EL (cell line): ENCODE data around the gene OLFM2.

Experiments
- DNase-seq: peaks from one replicate; pipeline ENCODE4 v3.0.0-alpha.2; 2016

The OLFM2 gene

DNA sequence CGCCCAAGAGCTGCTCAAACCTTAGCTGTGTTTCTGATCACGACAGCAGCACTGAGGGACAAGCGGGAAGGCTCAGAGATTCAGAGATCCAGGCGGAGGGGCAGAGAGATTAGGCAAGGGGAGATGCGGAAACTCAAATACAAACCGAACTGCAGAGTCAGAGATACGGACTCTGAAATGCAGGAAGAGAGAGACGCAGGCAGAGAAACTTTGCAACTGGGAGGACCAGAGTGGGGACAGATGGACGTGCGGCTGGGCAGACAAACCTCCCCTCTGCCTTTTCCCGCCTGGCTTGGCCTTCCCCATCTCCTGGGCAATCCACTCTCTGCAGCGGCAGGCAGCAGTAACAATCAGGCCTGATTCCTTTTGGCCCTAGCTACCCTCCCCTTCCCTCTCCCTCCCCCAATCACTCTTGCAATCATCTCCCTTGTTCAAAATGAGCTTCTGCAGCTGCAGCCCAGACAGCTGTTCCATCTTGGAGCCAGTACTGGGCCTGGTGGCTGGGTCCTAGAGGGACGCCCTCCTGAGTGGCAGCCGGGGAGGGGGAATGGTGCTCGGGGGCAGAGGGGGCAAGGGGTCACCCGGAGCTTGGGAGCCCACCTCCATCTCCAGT is 29.7 kb downstream of the OLFM2 start:
- no peak for DNase-seq

- DNase-seq, result no peak
Observed at GRCh38 chr19:9903336-9903735, 33.0 kb downstream of the OLFM2 start.

GRCh38 chr19:9901642-9902041 is 34.7 kb downstream of the OLFM2 start:
- DNase-seq, result no peak

GRCh38 chr19:9901020-9901419 is 35.3 kb downstream of the OLFM2 start:
- DNase-seq, result no peak

- DNase-seq, result no peak
Observed at GRCh38 chr19:9891609-9892373, 44.5 kb downstream of the OLFM2 start.

DNA sequence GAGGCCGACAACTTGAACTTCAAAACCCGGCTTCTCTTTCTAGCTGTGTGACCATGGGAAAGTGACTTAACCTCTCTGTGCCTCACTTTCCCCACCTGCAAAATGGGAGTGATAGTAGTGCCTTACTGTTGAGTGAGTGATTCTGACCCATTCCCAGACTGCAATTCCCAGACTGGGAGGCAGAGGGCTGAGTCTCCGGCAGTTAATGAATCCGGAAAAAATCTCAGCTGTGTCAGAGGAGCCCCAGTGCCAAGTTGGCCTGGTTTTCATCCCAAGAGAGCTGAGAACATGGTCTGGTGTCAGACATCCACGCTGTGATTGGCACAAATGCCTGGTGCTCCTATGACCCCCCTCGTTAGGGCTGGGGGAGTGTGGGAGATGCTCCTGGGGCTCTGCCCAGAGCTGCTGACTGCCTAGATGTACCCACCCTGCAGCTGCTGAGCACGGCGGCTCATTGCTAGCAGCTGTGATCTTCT is 51.2 kb downstream of the OLFM2 start:
- no peak for DNase-seq

GRCh38 chr19:9883764-9884163 is 52.6 kb downstream of the OLFM2 start:
- no peak for DNase-seq

DNA sequence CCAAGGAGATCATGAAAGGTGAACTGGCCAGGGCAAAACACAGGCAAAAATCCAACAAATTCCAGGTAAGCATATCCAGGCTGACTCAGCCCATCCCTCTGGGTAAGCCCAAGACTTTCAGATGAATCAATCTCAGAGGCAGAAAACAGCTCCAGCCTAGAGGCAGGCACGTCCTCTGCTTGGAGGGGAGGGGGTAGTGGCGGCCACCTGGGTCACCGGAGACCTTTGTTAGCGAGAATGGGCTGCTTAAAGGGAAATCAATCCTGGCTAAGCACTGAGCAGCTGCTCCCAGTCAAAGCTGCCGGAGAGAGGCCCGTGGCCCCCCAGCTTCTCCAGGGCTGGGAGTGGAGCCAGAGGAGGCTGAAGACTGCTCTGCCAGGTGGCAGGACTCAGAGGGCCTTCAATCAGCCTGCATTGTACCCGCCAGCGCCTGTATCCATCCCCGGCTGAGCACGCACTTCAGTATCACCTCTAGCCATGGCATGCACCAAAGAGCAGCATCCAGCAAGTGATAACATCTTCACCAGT is 53.0 kb downstream of the OLFM2 start:
- no peak for DNase-seq

- no peak for DNase-seq
Observed at GRCh38 chr19:9881720-9882119, 54.6 kb downstream of the OLFM2 start.

GRCh38 chr19:9878511-9879196 is 57.7 kb downstream of the OLFM2 start:
- DNase-seq, result peak; percentile 66

DNA sequence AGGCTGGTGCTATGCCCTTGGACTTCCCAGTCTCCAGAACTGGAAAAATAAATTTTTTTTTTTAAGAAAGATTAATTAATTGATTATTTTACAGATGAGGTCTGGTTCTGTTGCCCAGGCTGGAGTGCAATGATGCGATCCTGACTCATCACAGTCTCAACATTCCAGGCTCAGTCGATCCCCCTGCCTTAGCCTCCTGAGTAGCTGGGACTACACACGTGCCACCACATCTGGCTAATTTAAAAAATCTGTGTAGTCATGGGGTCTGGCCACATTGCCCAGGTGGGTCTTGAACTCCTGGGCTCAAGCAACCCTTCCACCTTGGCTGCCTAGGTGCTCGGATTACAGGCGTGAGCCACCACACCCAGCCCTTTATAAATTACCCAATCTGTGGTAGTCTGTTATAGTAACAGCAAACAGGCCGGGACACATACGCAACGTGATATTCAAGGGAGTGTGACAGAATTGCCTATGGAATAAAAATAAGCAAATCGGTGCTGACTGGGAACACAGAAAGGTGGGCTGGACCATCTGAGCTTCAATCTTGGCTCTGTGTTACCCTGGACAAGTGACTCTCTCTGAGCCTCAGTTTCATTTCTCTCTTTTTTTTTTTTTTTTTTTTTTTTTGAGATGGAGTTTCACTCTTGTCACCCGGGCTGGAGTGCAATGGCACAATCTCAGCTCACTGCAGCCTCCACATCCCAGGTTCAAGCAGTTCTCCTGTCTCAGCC is 58.4 kb downstream of the OLFM2 start:
- peak; percentile 78 for DNase-seq

DNA sequence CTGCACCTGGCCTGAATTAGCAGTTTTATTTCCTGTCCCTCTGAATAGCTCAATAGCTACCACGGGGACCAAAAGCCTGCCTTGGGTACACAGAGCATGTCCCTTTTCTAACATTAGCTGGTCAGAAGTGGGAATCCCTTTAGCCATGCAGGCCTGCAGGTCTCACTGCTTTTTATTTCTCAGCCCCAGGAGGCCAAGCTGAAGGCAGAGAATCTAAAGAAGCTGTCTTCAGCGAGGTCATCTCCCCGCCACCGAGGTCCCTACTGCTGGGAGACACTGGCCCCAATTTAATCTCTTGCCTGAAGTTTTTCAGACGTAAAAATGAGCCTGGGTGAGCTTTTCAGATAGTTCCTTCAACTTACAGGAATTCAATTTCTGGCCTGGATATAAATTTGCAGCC is 60.5 kb downstream of the OLFM2 start:
- DNase-seq, result no peak

GRCh38 chr19:9875031-9875627 is 61.2 kb downstream of the OLFM2 start:
- no peak for DNase-seq

DNA sequence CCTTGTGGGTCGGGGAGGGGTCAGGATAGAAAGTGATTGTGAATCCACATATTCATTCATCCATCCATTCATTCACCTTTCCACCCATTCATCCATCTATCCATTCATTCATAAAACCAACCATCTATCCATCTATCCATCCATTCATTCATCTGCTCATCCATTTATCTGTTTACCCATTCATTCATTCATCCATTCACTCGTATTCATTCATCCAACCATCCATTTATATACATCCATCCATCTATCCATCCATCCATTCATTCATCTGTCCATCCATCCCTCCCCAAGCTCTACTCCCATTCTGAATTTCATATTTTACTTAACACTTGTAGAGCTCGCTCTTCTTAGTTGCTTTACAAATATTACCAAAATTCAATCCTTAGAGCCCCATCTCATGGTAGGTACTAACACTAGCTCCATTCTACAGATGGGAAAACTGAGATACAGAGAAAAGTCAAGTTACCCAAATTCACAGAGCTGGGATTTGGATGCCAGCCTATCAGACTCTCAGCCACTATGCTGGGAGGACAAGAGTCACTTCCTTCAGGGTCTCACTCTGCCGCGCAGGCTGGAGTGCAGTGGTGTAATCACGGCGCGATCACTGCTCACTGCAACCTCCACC is 63.6 kb downstream of the OLFM2 start:
- DNase-seq, result no peak

DNA sequence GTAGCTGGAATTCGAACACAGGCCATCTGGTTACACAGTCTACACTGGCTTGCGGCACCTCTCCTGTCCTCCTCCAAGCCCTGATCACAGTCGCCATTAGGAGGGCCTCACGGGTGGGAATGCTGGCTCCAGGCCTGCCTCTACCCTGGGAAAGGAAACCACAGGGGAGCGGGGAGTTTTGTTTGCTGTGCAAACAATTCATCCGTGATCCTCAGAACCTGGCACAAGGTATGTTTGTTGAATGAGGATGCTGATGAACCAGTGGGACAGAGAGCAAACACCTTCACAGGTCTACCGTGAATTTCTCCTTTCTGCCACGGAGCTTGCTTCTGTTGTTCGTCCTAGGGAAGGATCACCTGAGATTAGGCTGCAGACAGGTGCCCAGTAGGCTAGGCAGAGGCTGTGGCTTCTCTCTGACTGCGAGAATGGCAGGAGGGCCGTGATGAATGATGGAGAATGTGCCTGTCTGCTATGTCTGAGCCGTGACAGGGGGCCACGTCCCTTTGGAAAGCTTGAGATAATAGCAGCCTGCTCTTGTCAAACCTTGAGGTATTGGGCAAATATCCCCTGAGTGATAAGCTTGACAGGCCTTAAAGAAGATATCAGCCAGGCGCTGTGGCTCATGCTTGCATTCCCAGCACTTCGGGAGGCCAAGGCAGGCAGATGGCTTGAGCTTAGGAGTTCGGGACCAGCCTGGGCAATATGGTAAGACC is 64.5 kb downstream of the OLFM2 start:
- no peak for DNase-seq

DNA sequence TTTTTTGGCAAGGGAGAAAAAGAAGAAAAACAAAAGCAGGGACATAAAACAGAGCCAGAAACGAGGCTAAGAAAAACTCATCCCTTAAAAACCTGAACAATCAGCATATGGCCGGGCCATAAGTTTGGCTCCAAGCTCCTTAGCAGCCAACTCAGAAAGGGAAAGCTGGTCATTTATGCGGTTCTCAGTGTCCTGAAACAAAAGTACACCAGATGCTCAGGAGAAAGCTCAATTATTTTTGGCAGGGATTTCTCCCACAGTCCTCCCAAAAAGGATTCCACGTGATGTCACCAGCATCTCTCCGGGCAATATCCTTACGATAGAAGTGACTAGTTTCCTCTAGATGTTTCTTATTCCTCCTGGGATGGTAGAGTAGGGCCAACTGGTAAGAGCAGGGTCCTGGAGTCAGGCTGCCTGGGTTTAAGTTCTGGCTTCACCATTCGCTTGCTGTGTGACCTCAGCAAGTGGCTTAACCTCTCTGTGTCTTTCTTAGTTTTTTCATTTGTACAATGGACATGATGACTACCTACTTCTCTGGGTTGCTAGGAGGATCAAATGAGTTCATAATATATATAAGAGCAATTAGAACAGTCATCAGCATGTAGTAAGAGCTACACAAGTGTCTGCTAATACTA is 67.2 kb downstream of the OLFM2 start:
- DNase-seq, result no peak

DNA sequence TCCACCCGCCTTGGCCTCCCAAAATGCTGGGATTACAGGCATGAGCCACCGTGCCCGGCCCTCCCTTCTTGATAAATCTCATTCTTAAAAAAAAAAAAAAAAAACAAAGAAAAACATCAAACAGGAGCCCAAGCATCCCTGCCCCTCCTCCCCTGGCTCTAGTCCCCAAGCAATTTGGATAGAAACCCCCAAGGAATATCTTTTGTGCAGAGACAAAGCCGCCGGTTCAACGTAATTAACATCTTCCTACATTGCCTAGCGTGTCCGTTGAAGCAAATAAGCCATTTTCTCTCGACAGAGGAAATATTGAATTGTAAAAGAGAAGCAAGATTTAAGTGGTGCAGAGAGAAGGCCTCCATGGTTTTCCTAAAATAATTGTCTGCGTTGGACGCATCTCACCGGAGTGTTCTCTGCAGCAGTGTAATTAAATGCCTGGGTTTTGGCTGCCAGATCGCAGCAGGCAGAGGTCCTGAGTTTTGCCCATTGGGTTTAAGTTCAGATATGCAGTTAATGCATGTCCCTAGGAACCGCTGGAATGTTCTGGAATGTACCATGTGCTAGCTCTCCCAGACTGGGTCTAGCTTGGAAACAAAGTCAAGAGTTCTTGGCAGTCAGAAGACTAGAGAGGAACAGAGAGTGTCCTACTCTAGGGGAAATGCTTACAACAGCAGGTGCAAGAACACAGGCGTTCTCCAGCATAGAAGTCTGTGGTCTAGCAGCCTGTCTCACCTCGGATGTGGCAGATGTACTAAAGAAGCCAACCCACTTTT is 70.4 kb downstream of the OLFM2 start:
- DNase-seq, result no peak

DNA sequence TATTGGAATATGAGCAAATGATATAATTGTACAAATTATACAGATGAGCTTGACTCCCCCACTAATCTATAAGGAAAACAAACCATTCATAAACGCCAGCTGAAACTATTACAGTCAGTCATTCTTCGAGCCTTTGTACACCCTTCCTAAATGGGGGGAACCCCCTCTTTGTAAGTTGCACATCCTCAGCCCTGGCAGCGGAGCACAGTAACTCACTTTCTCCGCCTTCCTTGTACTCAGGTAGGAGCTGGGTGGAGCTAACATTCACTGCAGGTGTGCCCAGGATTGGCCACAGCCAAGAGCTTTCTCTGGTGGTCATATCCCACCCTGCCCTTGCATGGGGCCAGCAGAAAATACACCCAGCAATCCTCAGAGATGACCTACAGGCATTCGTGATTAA is 72.6 kb downstream of the OLFM2 start:
- no peak for DNase-seq

DNA sequence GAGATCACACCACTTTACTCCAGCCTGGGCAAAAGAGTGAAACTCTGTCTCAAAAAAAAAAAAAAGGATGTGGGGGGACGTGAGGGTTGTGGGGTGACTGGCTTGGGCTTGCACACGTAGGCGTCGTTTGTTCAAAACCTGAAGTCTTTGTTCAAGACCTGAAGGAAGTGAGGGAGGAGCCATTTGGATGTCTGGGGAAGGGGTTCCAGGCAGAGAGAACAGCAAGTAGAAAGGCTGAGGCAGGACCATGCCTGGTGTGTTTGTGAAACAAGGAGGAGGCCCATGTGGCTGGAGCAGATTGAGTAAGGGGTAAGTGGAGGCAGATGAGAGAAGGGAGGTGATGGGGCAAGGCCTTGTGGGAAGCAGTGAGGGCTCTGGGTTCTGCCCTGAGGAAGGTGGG is 73.4 kb downstream of the OLFM2 start:
- DNase-seq, result no peak

- DNase-seq, result no peak
Observed at GRCh38 chr19:9861503-9861902, 74.8 kb downstream of the OLFM2 start.
